HEK293 (cell line): ENCODE data around the gene OR2T8.
"Not testable (repeated sequence)": the region's sequence is repeated elsewhere in the genome, so short reads cannot be mapped to it uniquely, and the experiment has no call there.

ENCODE experiments used
- CTCF ChIA-PET: fragments of 350-600 bp; formaldehyde crosslinking; extraction: SDS; loops from one replicate; lab custom pipeline; 2021; ENCODE audit warnings: antibody characterized with exemption; lab: Yijun Ruan, JAX
- POLR2A ChIA-PET: fragments of 300-600 bp; formaldehyde crosslinking; extraction: SDS; loops from one replicate; lab custom pipeline; 2020; ENCODE audit warnings: antibody characterized with exemption, inconsistent platforms; lab: Yijun Ruan, JAX
- H3K27ac ChIP-seq: fragments of 200-500 bp; sonication (Bioruptor generic); 2 replicates; pipeline ENCODE4 v1.5.1; 2014; ENCODE audit warnings: low read depth, low read length, control low read depth, inconsistent platforms; ENCODE audit errors: extremely low read depth
- H3K36me3 ChIP-seq, 2 experiments: fragments of 200-500 bp in 1 of 2; sonication (Bioruptor generic) in 1 of 2; 1 replicate in 1 of 2; 2 replicates in 1 of 2; pipeline ENCODE4 v1.5.1; 2014 to 2017; ENCODE audit warnings: inconsistent platforms in 2 of 2, low read length in 2 of 2; ENCODE audit not compliant: control insufficient read depth in 2 of 2, insufficient read depth in 1 of 2
- H3K4me1 ChIP-seq: fragments of 200-500 bp; sonication (Bioruptor generic); 2 replicates; pipeline ENCODE4 v1.5.1; 2014; ENCODE audit warnings: mild to moderate bottlenecking, low read length, inconsistent platforms; ENCODE audit not compliant: control insufficient read depth, insufficient read depth
- H3K4me3 ChIP-seq: 2 replicates; pipeline ENCODE4 v1.5.1; 2011; ENCODE audit warnings: low read depth, mild to moderate bottlenecking, control low read depth, low read length, moderate library complexity
- H3K9me3 ChIP-seq: fragments of 200-500 bp; sonication (Bioruptor generic); 2 replicates; pipeline ENCODE4 v1.5.1; 2014; ENCODE audit warnings: low read depth, low read length, inconsistent platforms; ENCODE audit not compliant: control insufficient read depth, insufficient read depth
- GLIS1 ChIP-seq: fragments of 450-650 bp; formaldehyde crosslinking; IDR thresholded peaks from 2 replicates; pipeline ENCODE4 v1.5.1; 2016; ENCODE audit warnings: missing biosample characterization, missing genetic modification characterization
- KLF10 ChIP-seq: fragments of 450-650 bp; IDR thresholded peaks from 2 replicates; pipeline ENCODE4 v1.5.1; 2018; ENCODE audit warnings: missing biosample characterization, mild to moderate bottlenecking, missing genetic modification characterization
- KLF16 ChIP-seq: fragments of 450-650 bp; formaldehyde crosslinking; IDR thresholded peaks from 2 replicates; pipeline ENCODE4 v1.5.1; 2017; ENCODE audit warnings: missing biosample characterization, missing genetic modification characterization
- OSR2 ChIP-seq: fragments of 450-650 bp; formaldehyde crosslinking; IDR thresholded peaks from 2 replicates; pipeline ENCODE4 v1.5.1; 2016; ENCODE audit warnings: missing biosample characterization, missing genetic modification characterization
- SALL2 ChIP-seq: fragments of 450-650 bp; formaldehyde crosslinking; IDR thresholded peaks from 2 replicates; pipeline ENCODE4 v1.5.0; 2017; ENCODE audit warnings: missing biosample characterization, mild to moderate bottlenecking, missing genetic modification characterization, borderline replicate concordance
- SP3 ChIP-seq: fragments of 450-650 bp; formaldehyde crosslinking; IDR thresholded peaks from 2 replicates; pipeline ENCODE4 v1.5.1; 2016; ENCODE audit warnings: missing biosample characterization, missing genetic modification characterization
- ZBTB17 ChIP-seq: fragments of 450-650 bp; formaldehyde crosslinking; IDR thresholded peaks from 2 replicates; pipeline ENCODE4 v1.5.1; 2016; ENCODE audit warnings: missing biosample characterization, missing genetic modification characterization
- ZBTB20 ChIP-seq: fragments of 450-650 bp; formaldehyde crosslinking; IDR thresholded peaks from 2 replicates; pipeline ENCODE4 v1.5.1; 2016; ENCODE audit warnings: missing biosample characterization, missing genetic modification characterization
- ZBTB26 ChIP-seq: fragments of 450-650 bp; formaldehyde crosslinking; optimal IDR thresholded peaks from 2 replicates; pipeline ENCODE3; 2016; ENCODE audit warnings: missing biosample characterization, mild to moderate bottlenecking, missing genetic modification characterization
- ZFP41 ChIP-seq: fragments of 450-650 bp; formaldehyde crosslinking; IDR thresholded peaks from 2 replicates; pipeline ENCODE4 v1.5.1; 2016; ENCODE audit warnings: missing biosample characterization, missing genetic modification characterization, borderline replicate concordance
- ZIC2 ChIP-seq: fragments of 450-650 bp; formaldehyde crosslinking; IDR thresholded peaks from 2 replicates; pipeline ENCODE4 v1.5.1; 2016; ENCODE audit warnings: missing biosample characterization, missing genetic modification characterization
- ZNF202 ChIP-seq: fragments of 450-650 bp; formaldehyde crosslinking; IDR thresholded peaks from 2 replicates; pipeline ENCODE4 v1.5.1; 2016; ENCODE audit warnings: missing biosample characterization, missing genetic modification characterization, borderline replicate concordance
- ZNF266 ChIP-seq: fragments of 450-650 bp; formaldehyde crosslinking; IDR thresholded peaks from 2 replicates; pipeline ENCODE4 v1.5.1; 2016; ENCODE audit warnings: missing biosample characterization, missing genetic modification characterization, low read depth
- ZNF292 ChIP-seq: fragments of 450-650 bp; formaldehyde crosslinking; IDR thresholded peaks from 2 replicates; pipeline ENCODE4 v1.5.1; 2016; ENCODE audit warnings: low read depth, missing biosample characterization, missing genetic modification characterization, borderline replicate concordance
- ZNF335 ChIP-seq: fragments of 450-650 bp; formaldehyde crosslinking; conservative IDR thresholded peaks from 2 replicates; pipeline ENCODE4 v1.5.1; 2016; ENCODE audit warnings: missing biosample characterization, missing genetic modification characterization
- ZNF341 ChIP-seq: fragments of 450-650 bp; formaldehyde crosslinking; IDR thresholded peaks from 2 replicates; pipeline ENCODE4; 2016; ENCODE audit warnings: low read depth, missing biosample characterization, missing genetic modification characterization
- ZNF560 ChIP-seq: fragments of 450-650 bp; formaldehyde crosslinking; IDR thresholded peaks from 2 replicates; pipeline ENCODE4 v1.5.1; 2017; ENCODE audit warnings: missing biosample characterization, missing genetic modification characterization, borderline replicate concordance
- ZNF600 ChIP-seq: fragments of 450-650 bp; formaldehyde crosslinking; IDR thresholded peaks from 2 replicates; pipeline ENCODE4 v1.5.1; 2016; ENCODE audit warnings: missing biosample characterization, missing genetic modification characterization
- ZNF629 ChIP-seq: fragments of 450-650 bp; formaldehyde crosslinking; IDR thresholded peaks from 2 replicates; pipeline ENCODE4 v1.5.1; 2017; ENCODE audit warnings: missing biosample characterization, missing genetic modification characterization
- ZNF654 ChIP-seq: fragments of 450-650 bp; formaldehyde crosslinking; IDR thresholded peaks from 2 replicates; pipeline ENCODE4 v1.5.1; 2016; ENCODE audit warnings: low read depth, missing biosample characterization, missing genetic modification characterization
- ZNF701 ChIP-seq: fragments of 450-650 bp; formaldehyde crosslinking; IDR thresholded peaks from 2 replicates; pipeline ENCODE4 v1.5.1; 2016; ENCODE audit warnings: missing biosample characterization, missing genetic modification characterization
- ZNF707 ChIP-seq: fragments of 450-650 bp; formaldehyde crosslinking; IDR thresholded peaks from 2 replicates; pipeline ENCODE4 v1.5.1; 2016; ENCODE audit warnings: missing biosample characterization, missing genetic modification characterization
- ZNF837 ChIP-seq: fragments of 450-650 bp; formaldehyde crosslinking; IDR thresholded peaks from 2 replicates; pipeline ENCODE4 v1.5.1; 2016; ENCODE audit warnings: missing biosample characterization, missing genetic modification characterization
- ZSCAN23 ChIP-seq: fragments of 450-650 bp; formaldehyde crosslinking; IDR thresholded peaks from 2 replicates; pipeline ENCODE4 v1.5.1; 2016; ENCODE audit warnings: missing biosample characterization, missing genetic modification characterization
- TF ChIP-seq, protein P1 (sequence below): fragments of 450-650 bp; formaldehyde crosslinking; IDR thresholded peaks from 2 replicates; pipeline ENCODE4 v1.5.1; 2016; ENCODE audit warnings: missing biosample characterization, missing genetic modification characterization
- TF ChIP-seq, protein P2 (sequence below): fragments of 450-650 bp; formaldehyde crosslinking; IDR thresholded peaks from 2 replicates; pipeline ENCODE4 v1.5.1; 2016; ENCODE audit warnings: missing biosample characterization, missing genetic modification characterization
- TF ChIP-seq, protein P3 (sequence below): fragments of 450-650 bp; formaldehyde crosslinking; IDR thresholded peaks from 2 replicates; pipeline ENCODE4 v1.5.1; 2016; ENCODE audit warnings: missing biosample characterization, missing genetic modification characterization

Gene OR2T8

GRCh38 chr1:247936415-247936814, 16.4 kb downstream of the OR2T8 start:
- no peaks in the 10 kb centered on the region for H3K9me3 ChIP-seq
- POLR2A ChIA-PET, result no interaction called here
- no peak overlapping the region for H3K4me3 ChIP-seq
- no peaks in the 10 kb centered on the region for H3K36me3 ChIP-seq
- no peak for TF ChIP-seq ZNF629 (tag by site-specific recombination)
- TF ChIP-seq, protein P1, sequence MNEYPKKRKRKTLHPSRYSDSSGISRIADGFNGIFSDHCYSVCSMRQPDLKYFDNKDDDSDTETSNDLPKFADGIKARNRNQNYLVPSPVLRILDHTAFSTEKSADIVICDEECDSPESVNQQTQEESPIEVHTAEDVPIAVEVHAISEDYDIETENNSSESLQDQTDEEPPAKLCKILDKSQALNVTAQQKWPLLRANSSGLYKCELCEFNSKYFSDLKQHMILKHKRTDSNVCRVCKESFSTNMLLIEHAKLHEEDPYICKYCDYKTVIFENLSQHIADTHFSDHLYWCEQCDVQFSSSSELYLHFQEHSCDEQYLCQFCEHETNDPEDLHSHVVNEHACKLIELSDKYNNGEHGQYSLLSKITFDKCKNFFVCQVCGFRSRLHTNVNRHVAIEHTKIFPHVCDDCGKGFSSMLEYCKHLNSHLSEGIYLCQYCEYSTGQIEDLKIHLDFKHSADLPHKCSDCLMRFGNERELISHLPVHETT, result no peak
- TF ChIP-seq KLF16 (tag by site-specific recombination), result no peak
- no peak for TF ChIP-seq ZNF202 (tag by site-specific recombination)
- TF ChIP-seq, protein P2, sequence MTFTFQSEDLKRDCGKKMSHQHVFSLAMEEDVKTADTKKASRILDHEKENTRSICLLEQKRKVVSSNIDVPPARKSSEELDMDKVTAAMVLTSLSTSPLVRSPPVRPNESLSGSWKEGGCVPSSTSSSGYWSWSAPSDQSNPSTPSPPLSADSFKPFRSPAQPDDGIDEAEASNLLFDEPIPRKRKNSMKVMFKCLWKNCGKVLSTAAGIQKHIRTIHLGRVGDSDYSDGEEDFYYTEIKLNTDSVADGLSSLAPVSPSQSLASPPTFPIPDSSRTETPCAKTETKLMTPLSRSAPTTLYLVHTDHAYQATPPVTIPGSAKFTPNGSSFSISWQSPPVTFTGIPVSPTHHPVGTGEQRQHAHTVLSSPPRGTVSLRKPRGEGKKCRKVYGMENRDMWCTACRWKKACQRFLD (tag by site-specific recombination), result no peak
- no peak for TF ChIP-seq ZIC2 (tag by site-specific recombination)
- no peak for TF ChIP-seq ZNF837
- no peak for TF ChIP-seq OSR2 (tag by site-specific recombination)
- TF ChIP-seq ZBTB17 (tag by site-specific recombination), result no peak
- no peak for TF ChIP-seq ZFP41 (tag by site-specific recombination)
- no peak for TF ChIP-seq ZSCAN23 (tag by site-specific recombination)
- TF ChIP-seq ZNF560 (tag by site-specific recombination), result no peak
- TF ChIP-seq SALL2 (tag by site-specific recombination), result no peak
- TF ChIP-seq ZNF292 (tag by site-specific recombination), result no peak
- no peak for TF ChIP-seq ZNF707 (tag by site-specific recombination)
- TF ChIP-seq KLF10 (tag by site-specific recombination), result no peak
- no peak for TF ChIP-seq ZNF266 (tag by site-specific recombination)
- TF ChIP-seq SP3 (tag by site-specific recombination), result no peak
- no peak for TF ChIP-seq ZNF701
- H3K27ac ChIP-seq, result no peak overlapping the region
- CTCF ChIA-PET, result interaction anchor here (0.6 kb wide), 1 partner anchor 37 kb away, joined by 3 read pairs; no protein-coding TSS in a partner anchor
- no peaks in the 10 kb centered on the region for H3K4me1 ChIP-seq

DNA sequence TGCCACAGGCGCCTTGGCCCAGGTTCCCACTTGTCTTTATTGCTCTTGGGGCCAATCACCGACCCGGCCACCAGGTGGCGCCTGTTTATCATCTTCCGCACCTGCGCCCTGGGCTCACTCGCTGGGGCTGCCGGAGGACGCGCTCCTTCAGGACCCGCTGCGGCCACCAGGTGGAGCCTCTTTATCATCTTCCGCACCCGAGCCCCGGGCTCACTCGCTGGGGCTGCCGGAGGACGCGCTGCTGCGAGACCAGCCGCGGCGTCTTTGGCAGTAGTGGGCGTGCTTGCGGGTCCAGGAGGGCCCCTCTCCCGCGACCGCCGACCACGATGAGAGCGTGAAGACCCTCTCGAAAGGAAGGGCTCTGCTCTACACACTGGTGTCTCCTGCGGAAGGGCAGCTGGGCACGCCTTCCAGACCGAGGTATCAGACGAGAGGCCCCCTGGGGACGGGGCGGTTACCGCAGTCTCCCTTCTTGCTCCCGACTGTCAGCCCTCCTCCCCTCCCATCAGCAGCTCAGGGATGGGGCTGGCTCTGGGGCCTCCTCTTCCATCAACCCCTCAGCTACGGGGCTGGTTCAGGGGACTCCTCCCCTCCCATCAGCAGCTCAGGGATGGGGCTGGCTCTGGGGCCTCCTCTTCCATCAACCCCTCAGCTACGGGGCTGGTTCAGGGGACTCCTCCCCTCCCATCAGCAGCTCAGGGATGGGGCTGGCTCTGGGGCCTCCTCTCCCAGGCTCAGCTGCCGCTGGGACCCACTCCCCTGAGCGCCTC, 17.1 kb downstream of the OR2T8 start:
- H3K4me1 ChIP-seq, H3K27ac ChIP-seq, POLR2A ChIA-PET, H3K9me3 ChIP-seq, H3K36me3 ChIP-seq: not testable (repeated sequence)
- TF ChIP-seq GLIS1 (tag by site-specific recombination), result peak; percentile 33; the same call in 1 of the 2 replicates
- TF ChIP-seq, protein P3, sequence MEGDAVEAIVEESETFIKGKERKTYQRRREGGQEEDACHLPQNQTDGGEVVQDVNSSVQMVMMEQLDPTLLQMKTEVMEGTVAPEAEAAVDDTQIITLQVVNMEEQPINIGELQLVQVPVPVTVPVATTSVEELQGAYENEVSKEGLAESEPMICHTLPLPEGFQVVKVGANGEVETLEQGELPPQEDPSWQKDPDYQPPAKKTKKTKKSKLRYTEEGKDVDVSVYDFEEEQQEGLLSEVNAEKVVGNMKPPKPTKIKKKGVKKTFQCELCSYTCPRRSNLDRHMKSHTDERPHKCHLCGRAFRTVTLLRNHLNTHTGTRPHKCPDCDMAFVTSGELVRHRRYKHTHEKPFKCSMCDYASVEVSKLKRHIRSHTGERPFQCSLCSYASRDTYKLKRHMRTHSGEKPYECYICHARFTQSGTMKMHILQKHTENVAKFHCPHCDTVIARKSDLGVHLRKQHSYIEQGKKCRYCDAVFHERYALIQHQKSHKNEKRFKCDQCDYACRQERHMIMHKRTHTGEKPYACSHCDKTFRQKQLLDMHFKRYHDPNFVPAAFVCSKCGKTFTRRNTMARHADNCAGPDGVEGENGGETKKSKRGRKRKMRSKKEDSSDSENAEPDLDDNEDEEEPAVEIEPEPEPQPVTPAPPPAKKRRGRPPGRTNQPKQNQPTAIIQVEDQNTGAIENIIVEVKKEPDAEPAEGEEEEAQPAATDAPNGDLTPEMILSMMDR (tag by site-specific recombination), result peak; percentile 50
- TF ChIP-seq ZBTB26, result peak; percentile 38
- TF ChIP-seq ZNF600 (tag by site-specific recombination), result 0 out of 2 replicates have a peak, but pooled peaks have one; percentile 29
- peak; percentile 45; the same call in 1 of the 2 replicates for TF ChIP-seq ZNF335 (tag by site-specific recombination)
- peak; percentile 47 for TF ChIP-seq ZNF654 (tag by site-specific recombination)
- peak; percentile 18; the same call in 1 of the 2 replicates for TF ChIP-seq ZNF341 (tag by site-specific recombination)
- TF ChIP-seq ZBTB20 (tag by site-specific recombination), result peak; percentile 25; the same call in 1 of the 2 replicates
- peak; percentile 17; the same call in 1 of the 2 replicates for TF ChIP-seq ZIC2 (tag by site-specific recombination)
- peak overlapping the region; percentile 50 for H3K4me3 ChIP-seq
- CTCF ChIA-PET, result interaction anchor here (0.6 to 0.9 kb wide), 7 partner anchors 34 to 261 kb away, joined by 3 to 6 read pairs (median 3); no protein-coding TSS in a partner anchor
